Common myeloid progenitor, CD34-positive (primary cell): Measurements from ENCODE around the gene OR8D2.

ENCODE experiments used
- CTCF ChIA-PET: fragments of 350-600 bp; sonication (Branson Sonifier 250); formaldehyde crosslinking; loops from one replicate; lab custom pipeline; 2021; ENCODE audit warnings: antibody characterized with exemption; lab: Charles Lee
- POLR2A ChIA-PET: fragments of 350-600 bp; sonication (Branson Sonifier 250); formaldehyde crosslinking; loops from one replicate; lab custom pipeline; 2021; ENCODE audit warnings: antibody characterized with exemption; lab: Charles Lee
- DNase-seq, 3 donors: peaks; one replicate each; pipeline versions ENCODE4 v3.0.0 to v3.0.0-alpha.2; 2013
- H3K27ac ChIP-seq, 2 experiments: 1 replicate in 1 of 2; 2 replicates in 1 of 2; pipeline ENCODE4 v1.7.0; 2013; ENCODE audit warnings: inconsistent platforms in 2 of 2, low read length in 2 of 2, mild to moderate bottlenecking in 2 of 2, low read depth in 1 of 2, moderate library complexity in 1 of 2; ENCODE audit not compliant: severe bottlenecking in 2 of 2, insufficient read depth in 1 of 2, poor library complexity in 1 of 2
- H3K27me3 ChIP-seq, 5 experiments: replicated peaks in 2 of 5; 1 replicate in 3 of 5; 2 replicates in 2 of 5; pipeline versions ENCODE4 v1.6.1 to v1.7.0; 2013; ENCODE audit warnings: low read length in 4 of 5, mild to moderate bottlenecking in 2 of 5, moderate library complexity in 2 of 5, inconsistent platforms in 1 of 5; ENCODE audit not compliant: insufficient read depth in 5 of 5, control insufficient read depth in 4 of 5
- H3K36me3 ChIP-seq, 4 experiments: 1 replicate in 2 of 4; 2 replicates in 2 of 4; pipeline versions ENCODE4 v1.6.1 to v1.7.0; 2013; ENCODE audit warnings: low read length in 3 of 4, control low read depth in 1 of 4, mild to moderate bottlenecking in 1 of 4; ENCODE audit not compliant: control insufficient read depth in 4 of 4, insufficient read depth in 4 of 4
- H3K4me1 ChIP-seq, 4 experiments: 1 replicate in 3 of 4; 2 replicates in 1 of 4; pipeline versions ENCODE4 v1.6.1 to v1.7.1; 2013; ENCODE audit warnings: low read length in 3 of 4, mild to moderate bottlenecking in 3 of 4, control low read depth in 1 of 4, inconsistent platforms in 1 of 4, moderate library complexity in 1 of 4; ENCODE audit not compliant: control insufficient read depth in 4 of 4, insufficient read depth in 4 of 4; ENCODE audit errors: control extremely low read depth in 1 of 4
- H3K4me3 ChIP-seq, 7 experiments: 1 replicate in 4 of 7; 2 replicates in 3 of 7; pipeline versions ENCODE4 v1.5.1 to v1.7.0; 2013; ENCODE audit warnings: mild to moderate bottlenecking in 7 of 7, low read length in 6 of 7, moderate library complexity in 6 of 7, inconsistent platforms in 2 of 7, low read depth in 2 of 7, control low read depth in 1 of 7; ENCODE audit not compliant: insufficient read depth in 4 of 7, control insufficient read depth in 1 of 7; ENCODE audit errors: extremely low read depth in 1 of 7
- H3K9me3 ChIP-seq, 5 experiments: 1 replicate in 4 of 5; 2 replicates in 1 of 5; pipeline versions ENCODE4 v1.6.1 to v1.7.1; 2013; ENCODE audit warnings: low read length in 4 of 5, mild to moderate bottlenecking in 2 of 5, inconsistent platforms in 1 of 5, low read depth in 1 of 5, moderate library complexity in 1 of 5; ENCODE audit not compliant: control insufficient read depth in 4 of 5, insufficient read depth in 2 of 5; ENCODE audit errors: control extremely low read depth in 1 of 5
- WGBS: methylation state at CpG from one replicate; pipeline ENCODE4 v1.1.5; 2013; ENCODE audit not compliant: insufficient coverage; 5-methylcytosine and 5-hydroxymethylcytosine counted together

The OR8D2 gene

GRCh38 chr11:124294687-124295086 is 25.3 kb downstream of the OR8D2 start:
- Histone ChIP-seq H3K27me3 (no peaks in the 10 kb centered on the region), H3K4me3 (no peak overlapping the region), H3K4me1 (peaks cover 0 to 6% (median 0%) of the 10 kb centered on the region in 4 experiments), H3K9me3 (peaks cover 0 to 5% (median 0%) of the 10 kb centered on the region in 5 experiments), H3K36me3 (no peaks in the 10 kb centered on the region), H3K27ac (no peak overlapping the region)
- ChIA-PET POLR2A (no interaction called here), CTCF (no interaction called here)
- 0% methylated on average over 1 of the region's 1 CpG for WGBS
- DNase-seq: peak in 2 of 3 donors; percentile 42 to 52

- CTCF ChIA-PET: no interaction called here
- no peak overlapping the region for H3K4me3 ChIP-seq
- peaks cover 0 to 13% (median 0%) of the 10 kb centered on the region in 5 experiments for H3K9me3 ChIP-seq
- POLR2A ChIA-PET: no interaction called here
- H3K4me1 ChIP-seq: no peaks in the 10 kb centered on the region
- no peak for DNase-seq
- no peak overlapping the region for H3K27ac ChIP-seq
- H3K36me3 ChIP-seq: no peaks in the 10 kb centered on the region
- no CpG with 5 or more reads among the region's 3 CpGs for WGBS
- no peaks in the 10 kb centered on the region for H3K27me3 ChIP-seq
Observed at GRCh38 chr11:124285610-124286344, 34.2 kb downstream of the OR8D2 start.

- WGBS: no CpG with 5 or more reads among the region's 2 CpGs
- H3K4me3 ChIP-seq: no peak overlapping the region
- H3K4me1 ChIP-seq: peaks cover 5 to 39% (median 27%) of the 10 kb centered on the region in 4 experiments
- H3K27me3 ChIP-seq: no peaks in the 10 kb centered on the region
- POLR2A ChIA-PET: no interaction called here
- peaks cover 0 to 2% (median 0%) of the 10 kb centered on the region in 5 experiments for H3K9me3 ChIP-seq
- H3K27ac ChIP-seq: no peak overlapping the region
- CTCF ChIA-PET: interaction anchor here (0.7 to 2.6 kb wide), 14 partner anchors 10 to 208 kb away, joined by 3 to 40 read pairs (median 5); partner anchors contain the start of gene VWA5A
- no peak for DNase-seq
- no peaks in the 10 kb centered on the region for H3K36me3 ChIP-seq
Observed at GRCh38 chr11:124278261-124278660, 41.7 kb downstream of the OR8D2 start.

GRCh38 chr11:124277804-124278203 is 42.2 kb downstream of the OR8D2 start:
- Histone ChIP-seq H3K27ac (no peak overlapping the region), H3K4me3 (no peak overlapping the region), H3K4me1 (peaks cover 5 to 39% (median 27%) of the 10 kb centered on the region in 4 experiments), H3K9me3 (peaks cover 0 to 2% (median 0%) of the 10 kb centered on the region in 5 experiments), H3K36me3 (no peaks in the 10 kb centered on the region), H3K27me3 (no peaks in the 10 kb centered on the region)
- CTCF ChIA-PET: interaction anchor here (0.7 to 2.6 kb wide), 18 partner anchors 10 to 207 kb away, joined by 3 to 40 read pairs (median 4); partner anchors contain the start of gene VWA5A
- POLR2A ChIA-PET: no interaction called here
- 0% methylated on average over 1 of the region's 3 CpGs for WGBS
- peak; percentile 37 to 66 (median 66) for DNase-seq

- Histone ChIP-seq H3K27ac (no peak overlapping the region), H3K4me3 (peak overlapping the region in 1 of 7 experiments; percentile 1)
- CTCF ChIA-PET: interaction anchor here (0.9 to 2.6 kb wide), 16 partner anchors 9 to 206 kb away, joined by 3 to 40 read pairs (median 4); partner anchors contain the start of gene VWA5A
Observed at GRCh38 chr11:124277207-124277606, 42.8 kb downstream of the OR8D2 start.

GRCh38 chr11:124276081-124276480 is 43.9 kb downstream of the OR8D2 start:
- CTCF ChIA-PET: interaction anchor here (0.7 to 2.6 kb wide), 3 partner anchors 167 to 207 kb away, joined by 3 to 15 read pairs (median 4); no protein-coding TSS in a partner anchor
- POLR2A ChIA-PET: no interaction called here
- WGBS: 0% methylated on average over 1 of the region's 1 CpG

More at GRCh38 chr11:124277207-124277606, 42.8 kb downstream of the OR8D2 start:
- no peaks in the 10 kb centered on the region for H3K27me3 ChIP-seq
- no peaks in the 10 kb centered on the region for H3K36me3 ChIP-seq
- POLR2A ChIA-PET: no interaction called here
- H3K9me3 ChIP-seq: peaks cover 0 to 2% (median 0%) of the 10 kb centered on the region in 5 experiments
- peaks cover 5 to 39% (median 27%) of the 10 kb centered on the region in 4 experiments for H3K4me1 ChIP-seq
- DNase-seq: no peak
- WGBS: 100% methylated on average over 2 of the region's 3 CpGs

GRCh38 chr11:124274000-124274399 is 46.0 kb downstream of the OR8D2 start:
- POLR2A ChIA-PET: no interaction called here
- 100% methylated on average over 1 of the region's 2 CpGs for WGBS
- Histone ChIP-seq H3K9me3 (no peaks in the 10 kb centered on the region), H3K27ac (no peak overlapping the region), H3K4me3 (no peak overlapping the region), H3K36me3 (no peaks in the 10 kb centered on the region), H3K27me3 (no peaks in the 10 kb centered on the region), H3K4me1 (peaks cover 5 to 39% (median 27%) of the 10 kb centered on the region in 4 experiments)
- CTCF ChIA-PET: interaction anchor here (0.8 to 2.4 kb wide), 2 partner anchors 11 to 16 kb away, joined by 3 to 7 read pairs; no protein-coding TSS in a partner anchor
- no peak for DNase-seq

More at GRCh38 chr11:124276081-124276480, 43.9 kb downstream of the OR8D2 start:
- H3K27ac ChIP-seq: peak overlapping the region; percentile 37 to 46
- peak; percentile 93 to 98 (median 95) for DNase-seq
- H3K4me1 ChIP-seq: peaks cover 5 to 39% (median 27%) of the 10 kb centered on the region in 4 experiments
- H3K9me3 ChIP-seq: no peaks in the 10 kb centered on the region
- H3K36me3 ChIP-seq: no peaks in the 10 kb centered on the region
- peak overlapping the region in 2 of 7 experiments; percentile 29 to 33 for H3K4me3 ChIP-seq
- H3K27me3 ChIP-seq: no peaks in the 10 kb centered on the region
